GM21723 (cell line): ENCODE measurements around the gene FHIP1A.

Experiments used
- ATAC-seq: cut with Tn5 transposase; IDR thresholded peaks from one replicate; pipeline ENCODE4 v1.9.1; 2021; ENCODE audit warnings: mild to moderate bottlenecking, moderate library complexity; ENCODE audit not compliant: unreplicated experiment

The FHIP1A gene

DNA sequence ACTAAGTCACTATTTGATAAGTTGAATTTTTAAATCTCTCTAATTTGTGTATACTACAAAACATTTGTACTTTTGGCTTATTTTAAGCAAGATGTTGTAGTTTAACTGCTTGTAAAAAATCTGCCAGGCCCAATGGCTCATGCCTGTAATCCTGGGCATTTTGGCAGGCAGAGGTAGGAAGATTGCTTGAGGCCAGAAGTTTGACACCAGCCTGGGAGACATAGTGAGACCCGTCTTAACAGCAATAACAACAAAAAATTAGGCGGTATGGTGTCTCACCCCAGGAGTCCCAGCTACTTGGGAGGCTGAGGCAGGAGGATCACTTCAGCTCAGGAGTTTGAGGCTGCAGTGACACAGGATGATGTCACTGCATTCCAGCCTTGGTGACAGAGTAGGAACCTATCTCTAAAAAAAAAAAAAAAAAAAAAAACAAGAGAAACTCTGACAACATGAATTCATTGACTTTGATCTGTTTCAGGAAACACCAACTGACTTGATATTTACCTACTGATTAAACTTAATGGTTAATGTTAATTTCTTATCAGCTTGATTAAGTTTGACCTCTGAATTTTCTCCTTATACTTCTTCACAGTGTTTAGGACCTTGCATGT lies 8.9 kb downstream of the FHIP1A start:
- ATAC-seq = no peak

DNA sequence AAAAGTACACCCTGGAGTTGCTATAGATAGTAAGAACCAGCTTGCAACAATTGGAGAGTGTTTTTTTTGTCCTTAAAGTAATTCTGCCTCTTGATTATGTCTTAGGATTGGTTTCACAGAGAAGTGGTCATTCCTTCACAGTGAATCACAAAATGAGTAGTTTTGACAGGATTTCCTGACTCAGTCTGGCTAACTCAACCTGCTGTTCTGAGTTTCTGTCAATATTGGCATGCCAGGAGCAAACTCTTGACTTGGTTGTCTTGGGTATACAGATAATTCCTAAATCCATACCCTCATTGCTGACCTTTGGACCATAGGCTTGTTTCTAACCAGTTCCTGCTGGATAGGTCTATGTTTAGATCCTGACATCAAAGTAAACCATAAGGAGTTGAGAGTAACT lies 9.4 kb downstream of the FHIP1A start:
- no peak for ATAC-seq

DNA sequence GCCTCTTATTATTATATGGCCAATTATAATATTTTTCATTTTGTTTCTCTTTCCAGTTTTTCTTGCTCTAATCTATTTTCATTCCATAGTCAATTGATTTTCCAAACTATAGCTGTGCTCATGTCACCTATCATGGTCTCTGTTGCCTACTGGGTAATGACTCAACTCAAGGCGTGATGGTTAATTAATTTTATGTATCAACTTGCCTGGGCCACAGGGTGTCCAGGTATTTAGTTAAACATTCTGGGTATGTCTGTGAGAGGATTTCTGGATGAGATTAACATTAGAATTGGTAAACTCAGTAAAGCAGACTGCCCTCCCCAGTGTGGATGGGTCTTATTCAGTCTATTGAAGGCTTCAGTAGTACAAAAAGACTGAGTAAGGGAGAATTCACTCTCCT lies 9.9 kb downstream of the FHIP1A start:
- ATAC-seq = no peak

DNA sequence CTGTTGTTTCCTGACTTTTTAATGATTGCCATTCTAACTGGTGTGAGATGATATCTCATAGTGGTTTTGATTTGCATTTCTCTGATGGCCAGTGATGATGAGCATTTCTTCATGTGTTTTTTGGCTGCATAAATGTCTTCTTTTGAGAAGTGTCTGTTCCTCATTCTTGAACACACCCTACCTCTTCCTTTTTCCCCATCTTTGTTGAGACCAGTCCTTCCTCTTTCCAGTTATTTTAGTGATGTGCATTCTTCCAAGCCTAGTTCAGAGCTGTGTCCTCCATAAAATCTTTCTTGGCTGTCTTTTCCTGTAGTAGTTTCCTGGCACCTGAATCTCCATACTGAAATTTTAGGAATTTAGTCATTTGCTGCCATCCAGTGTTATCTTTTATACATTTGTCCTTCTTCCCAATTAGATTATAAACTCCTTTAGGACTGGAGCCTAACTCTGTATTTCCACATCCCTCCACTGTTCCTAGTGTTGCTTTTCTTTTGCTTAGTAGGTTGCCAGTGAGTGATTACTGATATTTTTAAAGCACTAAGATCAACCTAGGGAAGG lies 11.4 kb downstream of the FHIP1A start:
- no peak for ATAC-seq

DNA sequence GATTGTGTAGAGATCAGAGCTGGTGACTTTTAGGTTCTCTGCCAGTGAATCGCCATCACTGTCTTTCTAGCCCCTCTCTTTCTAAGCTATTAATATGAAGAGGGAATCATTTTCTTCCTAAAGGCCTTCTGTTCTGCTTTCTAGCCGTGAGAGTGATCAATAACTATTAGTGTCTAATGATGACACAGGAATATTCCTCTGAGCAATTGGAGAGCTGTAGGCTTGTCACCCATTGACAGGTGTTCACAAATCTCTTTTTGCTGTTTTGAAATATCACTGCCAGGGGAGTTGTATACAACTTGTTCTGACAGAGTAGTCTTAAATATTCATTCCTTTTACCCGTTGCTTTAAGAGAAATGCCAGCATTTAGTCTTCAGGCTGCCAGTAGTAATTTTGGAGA lies 13.9 kb downstream of the FHIP1A start:
- no peak for ATAC-seq

DNA sequence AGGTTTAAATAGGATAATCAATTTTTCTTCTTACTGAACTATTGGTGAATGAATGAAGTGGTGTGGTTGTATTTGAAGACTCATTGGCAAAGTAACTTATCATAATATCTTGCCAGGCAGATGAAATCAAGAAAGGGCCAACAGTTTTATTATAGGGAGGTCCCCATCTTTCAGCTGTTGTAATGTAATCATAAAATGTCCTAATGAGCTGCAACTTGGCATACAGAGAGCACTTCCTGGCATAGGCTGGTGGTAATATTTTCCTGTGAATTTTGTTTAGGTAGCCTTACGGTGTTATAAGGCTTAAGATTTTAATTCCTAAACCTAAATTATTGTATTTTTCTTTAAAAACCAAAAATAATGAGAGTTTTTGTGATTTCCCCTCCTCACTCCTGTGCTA lies 17.5 kb downstream of the FHIP1A start:
- ATAC-seq = no peak

DNA sequence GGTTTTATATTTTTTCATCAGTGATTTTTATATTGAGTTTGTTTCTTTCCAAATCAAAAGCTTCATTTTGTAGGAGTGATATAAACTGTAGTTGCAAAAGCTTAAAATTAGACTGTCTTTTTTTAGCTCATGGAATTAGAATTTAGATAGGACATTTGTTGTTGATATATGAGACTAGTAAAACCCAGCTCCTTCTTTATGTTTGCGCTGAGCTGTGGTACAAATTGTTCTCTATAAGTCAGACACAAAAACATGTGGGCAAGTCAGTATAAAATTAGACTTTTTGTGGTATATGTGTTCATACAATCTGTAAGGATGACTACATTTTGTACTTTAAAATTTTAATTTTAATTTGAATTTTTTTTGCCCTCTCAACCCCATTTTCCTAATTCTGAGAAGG lies 18.3 kb downstream of the FHIP1A start:
- no peak for ATAC-seq

DNA sequence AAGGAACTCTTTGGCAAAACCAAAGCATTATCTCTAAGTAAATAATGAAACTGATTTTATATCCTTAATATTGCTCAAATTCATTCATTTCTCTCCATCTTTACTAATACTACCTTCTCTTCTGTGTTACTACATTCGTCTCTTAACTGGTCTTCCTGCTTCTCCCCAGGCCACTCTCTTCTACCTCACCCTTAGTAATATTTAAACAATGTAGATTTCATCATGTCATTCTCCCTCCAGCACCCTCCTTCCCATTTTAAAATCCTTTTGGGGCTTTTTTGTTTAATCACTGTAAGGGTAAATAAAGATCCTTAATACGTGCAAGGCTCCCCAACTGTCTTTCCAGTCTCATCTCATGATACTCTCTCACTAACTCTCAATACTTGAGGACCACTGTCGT lies 19.4 kb downstream of the FHIP1A start:
- ATAC-seq = no peak

DNA sequence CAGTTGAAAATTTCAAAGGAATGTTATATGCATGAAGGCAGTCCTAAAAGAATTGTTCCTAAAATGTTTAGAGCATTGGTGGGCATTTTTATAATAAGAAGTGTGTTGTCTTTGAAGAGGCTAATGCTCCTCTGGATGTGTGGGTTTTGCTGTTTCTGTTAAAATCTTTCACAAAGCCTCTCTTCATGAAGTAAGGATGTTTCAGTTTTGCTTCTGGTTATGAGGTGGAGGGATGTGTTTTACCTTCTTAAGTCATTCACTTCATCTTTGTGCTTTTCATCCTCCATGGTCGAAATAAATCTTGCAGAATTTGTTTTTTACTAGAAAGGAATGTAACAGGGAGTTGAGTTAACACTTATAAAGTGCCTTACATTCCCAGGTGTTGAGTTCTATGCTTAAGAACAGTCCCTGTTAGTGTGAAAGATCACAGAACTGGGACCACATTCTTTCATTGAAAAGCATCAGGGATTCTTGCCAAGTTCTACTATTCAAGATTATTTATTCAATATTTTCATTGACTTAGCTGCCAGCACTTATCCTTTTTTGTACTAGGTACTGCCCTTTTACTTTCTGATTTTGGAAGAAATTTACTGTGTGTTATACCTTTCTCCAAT lies 21.1 kb downstream of the FHIP1A start:
- ATAC-seq = no peak

DNA sequence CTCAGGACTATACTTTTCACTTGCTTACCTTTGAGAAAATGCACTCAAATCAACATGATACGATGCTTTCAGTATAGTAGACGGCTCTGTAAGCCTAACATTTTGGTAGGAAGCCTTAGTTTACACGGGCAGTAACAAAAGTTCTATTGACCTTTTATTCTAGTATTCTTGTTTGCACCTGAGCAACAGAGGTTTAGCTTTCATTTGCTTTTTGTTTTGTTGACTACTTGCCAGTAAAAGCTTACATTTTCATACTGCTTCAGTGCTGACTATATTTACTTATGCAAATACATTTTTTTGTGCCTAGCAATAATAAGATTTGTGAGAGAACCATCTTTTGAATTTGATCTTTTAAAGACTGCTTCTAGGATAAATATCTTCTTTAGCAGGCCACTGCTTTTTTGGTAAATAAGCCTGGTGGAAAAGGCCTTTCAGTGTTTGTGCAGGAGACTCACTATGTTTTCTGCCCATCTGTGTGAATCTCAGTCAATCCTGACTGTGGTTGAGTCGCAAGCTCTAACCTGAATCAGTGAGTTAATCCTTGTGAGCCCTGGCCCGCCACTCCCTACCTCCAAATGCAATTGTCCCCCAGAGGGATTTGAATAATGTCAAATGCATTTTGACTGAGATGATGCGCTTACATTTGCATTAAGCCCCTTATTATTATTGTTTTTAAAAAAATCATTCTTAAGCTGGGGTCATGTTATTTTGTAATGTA lies 21.9 kb downstream of the FHIP1A start:
- no peak for ATAC-seq

DNA sequence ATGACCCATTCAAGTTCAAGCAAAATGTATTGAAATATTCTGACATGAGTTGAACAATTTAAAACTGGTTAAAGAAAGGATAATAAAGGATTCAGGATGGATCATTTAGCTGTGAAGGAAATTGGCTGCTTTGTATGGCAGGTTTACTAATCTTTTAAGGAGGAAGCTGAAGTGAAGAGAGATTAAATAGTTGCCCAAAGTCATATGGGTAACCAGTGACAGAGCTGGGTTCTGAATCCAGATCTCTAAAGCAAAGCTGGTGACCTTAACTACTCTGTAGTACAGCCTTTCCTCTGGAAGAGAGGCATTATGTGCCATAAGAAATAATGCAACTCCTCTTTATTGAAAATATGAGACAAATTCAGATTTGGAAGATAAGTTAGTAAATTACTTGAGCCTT lies 22.8 kb downstream of the FHIP1A start:
- ATAC-seq = no peak

DNA sequence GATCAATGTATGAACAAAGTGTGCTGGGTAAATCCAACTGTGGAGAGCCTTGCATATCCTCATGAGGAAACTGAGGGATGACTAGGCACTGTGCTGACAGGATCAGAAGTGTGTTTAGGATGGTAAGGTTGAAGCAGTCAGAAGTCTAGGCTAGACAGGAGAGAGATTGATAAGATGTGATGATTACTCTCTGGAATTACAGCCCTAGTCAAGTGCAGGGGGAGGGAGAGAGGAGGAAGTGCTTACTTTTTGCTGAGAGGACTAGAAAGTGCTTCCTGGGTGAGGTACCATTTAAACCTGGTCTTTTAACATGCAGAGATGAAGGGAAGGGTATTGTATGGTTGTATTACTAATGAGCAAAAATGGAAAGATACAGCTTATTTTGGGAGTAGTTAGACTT lies 23.7 kb downstream of the FHIP1A start:
- ATAC-seq = no peak

DNA sequence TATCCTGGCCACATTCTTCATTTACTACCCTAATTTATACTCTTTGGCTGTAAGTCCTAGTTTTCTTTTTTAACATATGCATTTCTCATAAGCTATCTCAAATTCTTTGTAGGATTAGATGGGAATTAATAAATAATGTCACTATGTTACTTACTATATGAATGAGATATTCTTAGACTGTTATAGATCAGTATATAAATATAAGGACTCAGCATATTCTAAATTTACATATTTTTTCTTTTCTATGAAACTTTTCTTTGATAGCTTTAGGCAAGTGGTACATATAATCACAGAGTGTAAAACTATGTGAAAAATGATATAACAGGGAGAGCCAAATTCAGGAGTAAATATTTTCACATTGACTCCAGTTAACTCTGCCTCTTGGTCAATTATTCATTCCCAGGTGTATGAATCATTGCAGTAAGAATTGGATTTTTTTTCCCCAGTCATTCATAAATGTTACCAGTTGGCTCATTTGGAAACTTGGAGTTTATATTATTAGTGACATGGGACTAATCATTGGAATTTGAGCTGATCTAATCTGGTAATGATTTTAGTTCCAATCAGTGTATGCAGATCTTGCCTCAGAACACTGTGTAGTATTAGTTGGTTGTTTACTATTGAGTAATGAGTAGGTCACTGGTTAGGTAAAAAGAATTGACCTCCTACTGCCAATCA lies 25.3 kb downstream of the FHIP1A start:
- no peak for ATAC-seq

DNA sequence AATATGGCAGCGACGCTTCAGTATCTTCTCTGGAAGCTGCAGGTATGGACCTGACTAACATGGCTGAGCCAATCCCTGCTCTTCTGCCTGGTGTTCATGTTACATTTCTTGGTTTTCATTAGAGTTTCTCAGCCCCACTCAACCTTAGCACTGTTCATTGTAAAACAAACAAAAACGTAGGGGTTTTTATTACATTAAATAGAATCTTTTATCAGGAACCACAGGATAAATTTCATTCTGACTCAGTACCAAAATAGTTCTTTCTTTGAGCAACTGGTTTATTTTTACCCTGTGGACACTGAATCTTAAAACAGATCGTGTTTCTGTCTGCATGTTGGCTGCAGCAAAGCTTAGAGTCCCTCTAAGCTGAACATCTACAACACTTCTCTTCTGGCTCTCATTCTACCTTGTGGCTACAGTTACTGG lies 27.1 kb downstream of the FHIP1A start:
- no peak for ATAC-seq

DNA sequence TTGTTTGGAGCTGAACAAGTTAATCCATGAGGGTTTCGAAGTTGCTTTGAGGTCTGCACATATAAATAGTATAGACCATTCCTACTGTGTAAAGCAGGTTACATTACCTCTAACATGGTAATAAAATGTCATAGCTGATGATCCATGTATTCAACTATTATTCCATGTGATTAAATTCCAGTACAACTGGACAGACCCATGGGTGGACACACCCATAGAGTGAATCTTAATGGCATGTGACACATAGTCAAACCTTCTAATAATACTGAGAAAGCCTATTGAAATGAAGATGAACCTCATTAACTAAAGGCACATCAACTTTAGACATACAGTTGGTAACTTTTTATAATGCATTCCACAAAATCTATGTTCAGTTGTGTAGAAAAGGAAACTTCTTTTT lies 28.5 kb downstream of the FHIP1A start:
- no peak for ATAC-seq

DNA sequence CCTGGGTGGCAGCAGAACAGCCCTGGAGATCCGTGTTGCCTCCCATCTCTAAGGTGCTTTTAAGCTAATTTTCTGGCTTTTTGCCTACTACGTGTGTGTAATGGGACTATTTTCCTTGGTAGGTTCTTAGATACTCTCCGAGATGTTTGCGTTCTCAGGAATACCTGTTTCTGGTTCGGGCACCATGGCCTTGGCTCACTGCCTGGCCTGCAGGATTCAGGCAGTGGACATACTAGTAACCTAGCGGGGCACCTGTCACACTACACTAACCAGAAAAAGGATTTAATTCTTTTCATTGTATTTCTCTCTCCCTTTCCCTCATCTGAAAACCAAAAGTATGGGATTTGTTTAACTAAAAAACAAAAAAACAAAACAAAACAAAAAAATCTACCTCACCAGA lies 29.2 kb downstream of the FHIP1A start:
- ATAC-seq = no peak

DNA sequence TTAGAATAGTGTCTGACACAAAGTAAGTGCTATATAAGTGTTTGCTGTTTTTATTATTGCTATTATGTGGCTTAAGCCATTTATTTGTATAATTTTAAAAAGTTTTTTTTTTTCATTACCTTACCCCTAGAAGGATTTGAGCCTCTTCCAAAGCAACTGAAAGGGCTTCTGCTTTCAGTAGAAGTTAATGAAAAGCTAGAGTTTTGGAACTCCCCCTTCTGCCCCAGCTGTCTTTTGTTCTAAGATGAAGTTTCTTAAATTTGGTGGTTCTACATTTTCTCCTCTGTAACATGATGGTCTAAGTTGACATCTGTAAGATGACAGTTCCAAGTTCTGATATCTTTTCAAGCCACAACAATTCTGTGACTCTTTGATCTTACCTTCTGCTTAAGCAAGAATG lies 30.3 kb downstream of the FHIP1A start:
- no peak for ATAC-seq

DNA sequence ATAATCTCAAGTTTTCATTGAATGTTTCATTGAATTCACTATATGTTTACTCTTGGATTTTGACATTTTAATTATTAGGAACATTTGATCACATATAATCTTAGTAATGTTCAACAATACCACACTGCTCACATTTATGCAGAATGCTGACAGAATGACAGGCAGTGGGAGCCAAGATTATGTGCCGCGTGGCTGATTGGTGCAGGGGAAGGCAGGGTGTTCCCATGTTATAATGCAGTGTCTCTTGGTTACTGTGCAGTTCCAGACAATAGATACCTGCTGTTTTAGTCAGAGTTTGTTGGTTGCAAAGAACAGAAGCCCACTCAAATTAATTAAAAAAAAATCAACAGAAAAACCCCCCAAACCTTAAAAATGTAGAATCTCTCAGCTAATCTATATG lies 33.0 kb downstream of the FHIP1A start:
- ATAC-seq = no peak

DNA sequence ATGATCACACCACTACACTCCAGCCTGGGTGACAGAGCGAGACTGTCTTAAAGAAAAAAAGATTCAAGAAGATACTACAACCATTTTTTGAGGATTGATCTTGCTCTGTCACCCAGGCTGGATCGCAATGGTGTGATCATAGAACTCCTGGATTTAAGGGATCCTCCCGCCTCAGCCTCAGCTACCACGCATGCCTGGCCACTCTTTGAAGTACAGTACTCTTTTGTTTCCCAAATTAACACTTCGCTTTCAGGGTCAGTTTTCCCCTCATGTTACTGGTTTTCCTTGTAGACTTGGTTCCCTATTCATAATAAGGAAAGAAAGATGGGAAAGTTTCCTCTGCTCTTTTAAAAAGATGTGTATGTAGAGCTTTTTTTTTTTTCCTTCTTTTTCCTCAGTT lies 34.3 kb downstream of the FHIP1A start:
- ATAC-seq = no peak

DNA sequence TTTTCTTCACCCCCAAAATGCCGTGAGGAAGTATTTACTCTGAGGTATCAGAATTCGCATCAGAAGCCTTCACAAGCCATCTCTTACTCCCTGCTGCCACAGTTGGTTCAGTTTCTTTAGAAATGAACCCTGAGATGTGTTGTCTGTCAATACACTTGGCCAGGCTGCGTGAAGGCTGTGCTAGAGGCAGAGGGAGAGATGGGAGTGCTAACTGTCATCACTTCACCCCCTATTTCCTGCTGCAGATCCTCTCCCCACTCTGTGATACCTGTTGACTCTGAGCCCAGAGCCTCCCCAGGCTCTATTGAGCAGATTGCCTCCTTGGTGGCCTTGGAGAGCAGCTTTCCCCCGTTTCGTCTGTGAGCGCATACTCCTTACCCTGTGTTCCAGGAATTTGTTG lies 34.8 kb downstream of the FHIP1A start:
- no peak for ATAC-seq

DNA sequence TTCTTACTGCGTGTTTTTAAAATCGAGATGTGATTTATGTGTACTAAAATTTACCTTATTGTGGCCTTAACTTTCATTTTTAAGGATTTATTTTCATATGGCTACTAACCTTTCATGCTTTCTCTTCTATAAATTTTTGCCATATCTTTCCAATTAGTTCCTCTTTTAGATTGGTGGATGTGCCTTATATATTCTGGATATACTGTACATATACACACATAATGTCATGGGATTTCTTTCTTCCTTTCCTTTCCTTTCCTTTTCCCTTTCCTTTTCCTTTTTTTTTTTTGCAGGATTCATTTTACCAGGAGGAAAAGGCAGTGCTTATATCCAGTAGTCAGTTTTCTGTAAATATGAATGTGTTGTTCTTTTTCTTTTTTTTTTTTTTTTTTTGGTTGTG lies 37.2 kb downstream of the FHIP1A start:
- no peak for ATAC-seq

DNA sequence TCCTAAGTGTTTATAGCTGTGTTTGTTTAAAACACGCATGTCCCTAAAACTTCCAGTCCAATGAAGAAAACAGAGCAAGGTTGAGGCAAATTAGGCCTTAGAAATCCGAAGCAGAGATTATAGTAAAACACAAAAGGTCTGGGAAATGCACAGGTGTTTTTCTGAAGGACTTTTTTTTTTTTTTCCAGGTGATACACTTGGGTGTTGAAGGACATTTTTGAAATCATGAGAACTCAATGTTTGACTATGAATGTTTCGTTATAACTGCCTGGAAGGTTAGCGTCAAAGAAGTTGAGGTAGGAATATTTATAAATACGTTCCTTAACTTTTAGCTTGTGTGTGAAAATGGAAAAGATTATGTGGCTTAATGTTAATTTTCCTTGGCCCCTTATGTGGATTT lies 45.5 kb downstream of the FHIP1A start:
- no peak for ATAC-seq
